Measurements from ENCODE around the gene CPA3. TPM values are rescaled to one million over a fixed set of nuclear protein-coding genes. Genes with fewer than 3 reads are reported as not detected.

The CPA3 gene
- total and polyA plus RNA-seq, 7 donors = 0.34 to 3.8 (median 0.74) TPM

GRCh38 chr3:148852271-148852992 is 12.7 kb upstream of the CPA3 start:
- WGBS, 3 donors = 68 to 75% (median 74%) methylated on average over 7 of the region's 7 CpGs
- no peaks in the 10 kb centered on the region for H3K9me3 ChIP-seq
- H3K27ac ChIP-seq = no peak overlapping the region
- DNase-seq = no peak
- H3K4me1 ChIP-seq = no peaks in the 10 kb centered on the region
- intact Hi-C loops (cut with DNase I) = loop anchor here in 1 of 2 donors (10.0 kb wide), 1 partner anchor 392 kb away; no protein-coding TSS in a partner anchor
- H3K36me3 ChIP-seq (ENCODE audit: insufficient read depth in 1 of 2, low read depth in 1 of 2) = no peaks in the 10 kb centered on the region
- TF ChIP-seq CTCF (IDR thresholded peaks at IDR 0.05) = no peak
- no peak overlapping the region for H3K4me3 ChIP-seq
- no peaks in the 10 kb centered on the region for H3K27me3 ChIP-seq (ENCODE audit: insufficient read depth in 3 of 3, low read length in 2 of 3)
- ATAC-seq = no peak

- intact Hi-C loops (cut with DNase I) = loop anchor here in 1 of 2 donors (10.0 kb wide), 1 partner anchor 392 kb away; no protein-coding TSS in a partner anchor
- WGBS, 3 donors = 80 to 87% (median 84%) methylated on average over 2 of the region's 2 CpGs
- TF ChIP-seq CTCF (IDR thresholded peaks at IDR 0.05) = no peak
These were observed 12.0 kb upstream of the CPA3 start for GRCh38 chr3:148853076-148853475.

GRCh38 chr3:148854061-148854460 is 11.0 kb upstream of the CPA3 start:
- no peak for TF ChIP-seq CTCF (IDR thresholded peaks at IDR 0.05)
- H3K27ac ChIP-seq = no peak overlapping the region
- intact Hi-C loops (cut with DNase I) = loop anchor here in 1 of 2 donors (10.0 kb wide), 1 partner anchor 391 kb away; no protein-coding TSS in a partner anchor

More at GRCh38 chr3:148853076-148853475, 12.0 kb upstream of the CPA3 start:
- Histone ChIP-seq H3K27ac (no peak overlapping the region), H3K9me3 (no peaks in the 10 kb centered on the region), H3K27me3 (ENCODE audit: insufficient read depth in 3 of 3, low read length in 2 of 3) (no peaks in the 10 kb centered on the region), H3K4me3 (no peak overlapping the region), H3K36me3 (ENCODE audit: insufficient read depth in 1 of 2, low read depth in 1 of 2) (no peaks in the 10 kb centered on the region), H3K4me1 (no peaks in the 10 kb centered on the region)
- DNase-seq (no peak), ATAC-seq (no peak)

GRCh38 chr3:148856384-148856783 is 8.7 kb upstream of the CPA3 start:
- Histone ChIP-seq H3K9me3 (no peaks in the 10 kb centered on the region), H3K4me1 (no peaks in the 10 kb centered on the region), H3K36me3 (ENCODE audit: insufficient read depth in 1 of 2, low read depth in 1 of 2) (no peaks in the 10 kb centered on the region), H3K4me3 (no peak overlapping the region), H3K27ac (no peak overlapping the region), H3K27me3 (ENCODE audit: insufficient read depth in 3 of 3, low read length in 2 of 3) (no peaks in the 10 kb centered on the region)
- intact Hi-C loops (cut with DNase I) = loop anchor here in 1 of 2 donors (10.0 kb wide), 1 partner anchor 388 kb away; no protein-coding TSS in a partner anchor
- 72 to 81% (median 80%) methylated on average over 3 of the region's 3 CpGs for WGBS, 3 donors
- TF ChIP-seq CTCF (IDR thresholded peaks at IDR 0.05) = no peak
- peak in 2 of 4 donors; percentile 37 to 41 for ATAC-seq
- DNase-seq = no peak

More at GRCh38 chr3:148854061-148854460, 11.0 kb upstream of the CPA3 start:
- DNase-seq (no peak), ATAC-seq (no peak)
- no peaks in the 10 kb centered on the region for H3K27me3 ChIP-seq (ENCODE audit: insufficient read depth in 3 of 3, low read length in 2 of 3)
- H3K4me3 ChIP-seq = no peak overlapping the region
- H3K36me3 ChIP-seq (ENCODE audit: insufficient read depth in 1 of 2, low read depth in 1 of 2) = no peaks in the 10 kb centered on the region
- H3K4me1 ChIP-seq = no peaks in the 10 kb centered on the region
- H3K9me3 ChIP-seq = no peaks in the 10 kb centered on the region

Data from psoas muscle (tissue), 8 donors.